ENCODE results near the gene KRT4.

KRT4 gene

DNA sequence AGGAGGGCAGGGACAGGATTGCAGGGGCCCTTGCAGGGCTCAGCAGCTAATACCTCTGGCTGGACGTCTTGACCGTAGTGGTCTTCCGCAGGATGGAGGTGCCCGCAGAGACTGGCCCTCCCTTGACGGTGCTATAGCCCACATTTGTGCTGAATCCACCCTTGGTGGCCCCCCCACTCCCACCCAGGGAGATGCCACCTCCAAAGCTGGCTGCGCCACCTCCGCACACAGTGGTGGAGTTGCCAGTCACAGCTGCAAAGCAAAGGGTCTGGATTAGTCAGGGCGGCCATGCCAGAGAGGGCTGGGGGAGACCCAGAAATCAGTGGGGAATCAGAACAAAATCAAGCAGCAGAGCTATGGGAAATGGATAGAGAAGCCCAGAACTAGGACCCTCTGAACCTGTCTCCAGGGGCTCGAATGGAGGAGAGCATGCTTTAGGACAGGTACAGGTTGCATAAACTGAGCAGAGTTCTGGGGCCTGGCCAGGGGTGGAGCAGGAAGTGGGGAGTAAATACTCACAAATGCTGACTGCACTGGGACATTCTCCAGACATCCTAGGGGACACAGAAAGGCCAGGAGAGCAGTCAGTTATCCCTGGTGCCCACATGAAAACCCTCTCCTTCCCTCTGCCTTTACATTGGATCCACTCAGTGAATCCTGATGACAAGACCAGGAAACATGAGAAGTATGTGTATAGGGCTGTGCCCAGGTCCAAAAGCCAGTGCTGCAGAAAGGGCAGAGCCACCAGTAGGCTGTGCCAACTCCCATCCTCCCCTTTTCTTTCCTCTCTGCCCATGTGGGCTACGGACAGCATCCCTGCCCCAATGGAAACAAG lies 8.1 kb upstream of the KRT4 start:
- no peak for DNase-seq (ENCODE audit: low spot score)

DNA sequence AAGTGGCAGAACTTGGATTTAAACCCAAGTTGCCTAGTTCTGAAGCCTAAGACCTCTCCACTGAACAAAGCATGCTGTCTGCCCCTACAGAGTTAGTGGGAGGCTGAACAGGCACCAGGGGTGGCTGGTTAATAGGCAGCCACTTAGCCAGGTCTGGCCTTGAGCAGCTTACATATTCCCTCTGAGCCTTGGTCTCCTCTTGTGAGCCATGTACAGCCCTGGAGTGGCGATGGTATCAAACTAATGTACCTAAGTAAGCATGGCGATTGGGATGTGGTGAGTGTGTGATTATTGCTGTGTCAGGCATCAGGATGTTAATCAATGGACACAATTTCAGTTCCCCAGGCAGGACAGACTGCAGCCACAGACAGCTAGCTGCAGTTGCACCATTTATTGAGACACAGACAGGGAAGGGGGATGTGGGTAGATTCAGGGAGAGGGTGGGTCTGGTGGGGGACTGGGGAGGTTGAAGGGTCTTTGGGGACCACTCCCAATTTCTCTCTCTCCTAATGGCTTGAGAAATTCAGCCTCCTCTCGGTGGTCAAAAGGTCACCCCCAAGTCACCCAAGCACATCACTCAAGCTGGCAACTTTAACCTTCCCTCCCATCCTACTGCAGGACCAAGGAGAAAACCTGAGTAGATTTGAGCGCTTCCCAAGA lies 7.3 kb upstream of the KRT4 start:
- DNase-seq (ENCODE audit: low spot score) = no peak

DNA sequence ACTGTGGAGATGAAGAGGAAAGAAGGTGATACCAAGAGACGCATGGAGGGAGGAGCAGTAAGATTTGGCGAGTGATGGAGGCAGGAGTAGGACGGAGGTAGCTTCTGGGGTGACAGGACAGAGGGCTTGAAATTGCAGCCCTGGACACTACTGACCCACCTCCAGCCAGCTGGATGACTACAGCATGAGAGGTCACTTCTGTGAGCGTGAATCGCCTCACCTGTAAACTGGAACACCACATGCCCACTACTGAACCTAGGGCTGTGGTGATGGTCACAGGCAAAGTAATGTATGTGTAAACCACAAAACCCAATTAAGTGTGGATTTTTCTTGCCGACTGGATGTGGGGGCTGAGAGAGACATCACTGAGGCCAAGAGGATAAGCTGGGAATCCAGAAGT lies 6.6 kb upstream of the KRT4 start:
- no peak for DNase-seq (ENCODE audit: low spot score)

GRCh38 chr12:52819731-52820510 lies 6.0 kb upstream of the KRT4 start:
- no peak for DNase-seq (ENCODE audit: low spot score)

DNA sequence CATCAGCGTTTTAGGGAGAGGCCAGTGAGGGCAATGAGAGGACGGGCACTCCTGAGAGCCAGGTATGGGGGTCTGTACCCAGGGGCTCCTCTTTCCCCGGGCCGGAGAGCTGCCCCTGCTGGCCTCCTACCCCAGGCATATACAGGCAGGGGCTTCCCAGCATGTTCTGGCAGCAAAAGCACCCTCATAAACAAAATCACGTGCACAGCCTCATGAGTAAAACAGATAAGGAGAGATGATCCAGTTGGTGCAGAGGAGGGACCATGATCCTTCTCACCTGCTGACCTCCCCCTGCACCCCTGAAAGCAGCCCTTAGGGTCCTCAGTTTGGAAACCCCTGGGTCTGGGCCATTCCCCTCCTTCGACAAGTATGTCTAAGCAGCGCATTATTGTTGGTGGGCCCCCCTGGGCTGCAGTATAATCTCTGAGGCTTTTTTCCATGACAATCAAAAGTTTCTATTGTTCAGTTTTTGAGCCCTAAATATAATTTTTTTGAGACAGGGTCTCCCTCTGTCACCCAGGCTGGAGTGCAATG lies 5.0 kb upstream of the KRT4 start:
- no peak for DNase-seq (ENCODE audit: low spot score)

- no peak for DNase-seq (ENCODE audit: low spot score)
These were observed 4.5 kb upstream of the KRT4 start for GRCh38 chr12:52818388-52818787.

DNA sequence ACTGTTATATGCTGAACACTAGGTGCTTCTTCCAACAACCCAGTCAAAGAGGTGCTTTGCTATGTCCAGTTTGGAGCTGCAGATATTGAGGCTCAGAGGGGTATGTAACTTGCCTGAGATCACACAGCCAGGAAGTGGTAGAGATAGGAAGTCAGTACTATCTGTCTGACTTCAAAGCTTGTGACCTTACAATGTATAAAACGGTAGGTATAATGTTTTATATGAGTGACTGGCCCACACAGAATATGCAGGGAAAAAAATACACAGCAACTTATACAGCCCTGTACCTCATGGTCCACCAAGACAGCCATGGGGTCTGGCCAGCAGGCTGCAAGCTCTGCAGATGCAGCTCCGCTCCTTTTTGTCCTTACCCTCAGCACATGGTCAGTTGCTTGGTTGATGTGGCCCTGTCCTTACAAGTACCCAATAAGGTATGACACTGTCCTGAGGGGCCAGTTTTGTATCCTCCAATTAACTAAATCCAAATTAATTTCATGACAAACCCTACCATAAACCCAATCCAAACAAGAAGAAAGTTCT lies 3.9 kb upstream of the KRT4 start:
- no peak for DNase-seq (ENCODE audit: low spot score)

DNA sequence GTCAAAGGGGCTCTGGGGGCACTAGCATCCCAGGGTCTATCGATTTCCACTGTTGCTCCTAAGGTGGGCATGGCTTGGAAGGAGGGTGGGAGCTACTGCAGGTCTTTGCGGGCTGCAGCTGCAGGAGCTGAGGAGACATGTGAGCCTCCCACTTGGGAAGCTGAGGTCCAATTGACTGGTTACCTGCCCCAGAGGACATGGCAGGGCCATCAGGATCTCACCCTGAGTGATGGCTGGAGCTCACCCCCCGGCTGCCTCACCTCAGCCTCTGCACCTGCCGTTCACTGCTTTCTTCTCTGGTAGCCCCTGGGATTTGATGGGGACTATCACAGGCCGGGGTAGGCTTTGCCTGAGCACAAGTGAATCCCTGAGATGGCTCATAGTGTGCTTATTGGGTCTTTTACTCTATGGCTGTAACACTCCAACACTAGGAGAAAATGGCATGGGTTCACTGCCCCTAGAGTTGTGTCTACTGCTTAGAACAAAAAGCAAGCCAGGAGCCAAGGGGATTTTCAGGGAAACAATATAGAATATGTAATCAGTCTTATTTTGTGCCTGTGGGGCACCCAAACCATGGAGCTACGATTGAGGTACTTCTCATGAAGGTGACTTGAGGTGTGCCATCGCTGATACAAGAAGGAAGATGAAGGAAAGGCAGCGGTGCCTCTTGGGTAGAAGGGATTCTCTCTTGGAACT lies 3.2 kb upstream of the KRT4 start:
- DNase-seq (ENCODE audit: low spot score) = no peak

- no peak for DNase-seq (ENCODE audit: low spot score)
These were observed 2.0 kb upstream of the KRT4 start for GRCh38 chr12:52815676-52816588.

GRCh38 chr12:52815161-52815560 lies 1.2 kb upstream of the KRT4 start:
- no peak for DNase-seq (ENCODE audit: low spot score)

GRCh38 chr12:52814710-52815155 lies 817 bp upstream of the KRT4 start:
- DNase-seq (ENCODE audit: low spot score) = no peak

DNA sequence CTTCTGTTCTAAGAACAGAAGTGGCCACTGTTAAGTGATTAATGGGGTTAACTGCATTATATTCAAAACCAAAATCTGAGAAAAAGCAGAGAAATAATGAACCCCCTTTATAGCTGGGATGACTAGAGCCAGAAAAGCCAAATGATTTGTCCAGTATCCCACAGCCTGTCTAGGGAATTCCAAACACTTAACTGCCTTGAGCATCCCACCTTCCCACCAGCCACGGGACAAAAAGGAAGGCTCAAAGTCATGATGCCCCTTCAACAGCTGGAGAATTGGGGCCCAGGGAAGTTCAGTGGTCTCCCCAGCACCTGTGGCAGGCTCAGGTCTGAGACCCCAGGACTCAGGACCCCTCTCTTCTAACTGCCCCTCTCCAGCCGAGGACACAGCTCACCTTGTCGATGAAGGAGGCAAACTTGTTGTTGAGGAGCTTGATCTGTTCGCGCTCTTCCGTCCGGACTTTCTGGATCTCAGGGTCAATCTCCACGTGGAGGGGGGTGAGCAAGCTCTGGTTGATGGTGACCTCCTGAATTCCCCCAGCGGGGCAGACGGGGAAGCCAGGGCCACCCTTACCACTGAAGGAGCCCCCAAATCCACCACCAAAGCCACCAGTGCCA lies 605 bp downstream of the KRT4 start:
- DNase-seq (ENCODE audit: low spot score) = no peak

GRCh38 chr12:52812749-52813148 lies 1.2 kb downstream of the KRT4 start:
- DNase-seq (ENCODE audit: low spot score) = no peak

DNA sequence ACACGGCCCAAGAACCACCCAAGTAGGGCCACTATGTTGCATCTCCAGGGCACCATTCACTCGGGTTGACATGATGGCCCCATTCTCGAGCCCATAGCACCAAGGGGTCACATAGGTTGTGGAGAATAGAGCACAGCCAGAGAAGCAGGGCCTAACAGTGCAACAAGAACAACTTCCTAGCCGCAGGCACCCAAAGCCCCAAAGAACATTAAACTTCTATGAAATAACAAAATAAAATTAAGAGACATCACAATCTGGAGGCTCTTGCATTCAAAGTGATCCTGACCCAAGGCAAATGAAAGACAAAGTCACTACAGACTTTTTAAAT lies 1.9 kb downstream of the KRT4 start:
- DNase-seq (ENCODE audit: low spot score) = no peak

DNA sequence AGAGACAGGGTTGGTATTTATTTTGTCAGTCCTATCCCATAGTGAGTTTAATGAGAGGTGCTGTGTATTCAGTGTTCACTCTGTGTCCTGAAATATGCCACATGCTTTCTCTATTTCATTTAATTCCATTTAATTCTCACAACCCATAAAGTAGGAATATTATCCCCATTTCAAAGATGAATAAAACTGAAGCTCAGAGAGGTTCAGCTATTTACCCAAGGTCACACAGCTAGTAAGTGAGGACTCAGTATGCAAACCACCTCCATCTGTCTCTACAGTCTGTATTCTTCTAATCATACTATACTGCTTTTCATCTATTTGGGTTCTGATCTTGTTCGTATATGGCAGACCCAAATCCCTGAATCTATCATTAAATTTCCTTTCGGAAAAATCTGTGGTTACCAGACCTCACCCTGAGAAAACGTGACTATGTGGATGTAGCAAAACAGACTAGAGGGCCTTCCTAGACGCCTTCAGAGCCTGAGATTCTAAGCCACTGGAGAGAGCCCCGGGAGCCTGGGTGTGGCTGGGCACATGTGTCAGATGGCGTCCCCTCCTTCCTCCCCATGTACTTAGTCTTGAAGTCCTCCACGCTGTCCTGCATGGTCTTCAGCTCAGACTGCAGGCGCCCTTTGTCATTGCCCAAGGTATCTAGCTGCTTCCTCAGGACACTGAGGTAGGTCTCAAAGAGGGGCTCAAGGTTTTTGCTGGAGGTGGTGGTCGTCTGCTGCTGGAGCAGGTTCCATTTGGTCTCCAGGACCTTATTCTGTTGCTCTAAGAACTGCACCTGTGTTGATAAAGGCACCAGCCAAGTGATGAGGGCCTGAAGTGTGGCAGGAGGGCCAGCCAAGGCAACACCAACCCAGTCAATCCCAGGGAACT lies 2.5 kb downstream of the KRT4 start:
- no peak for DNase-seq (ENCODE audit: low spot score)

DNA sequence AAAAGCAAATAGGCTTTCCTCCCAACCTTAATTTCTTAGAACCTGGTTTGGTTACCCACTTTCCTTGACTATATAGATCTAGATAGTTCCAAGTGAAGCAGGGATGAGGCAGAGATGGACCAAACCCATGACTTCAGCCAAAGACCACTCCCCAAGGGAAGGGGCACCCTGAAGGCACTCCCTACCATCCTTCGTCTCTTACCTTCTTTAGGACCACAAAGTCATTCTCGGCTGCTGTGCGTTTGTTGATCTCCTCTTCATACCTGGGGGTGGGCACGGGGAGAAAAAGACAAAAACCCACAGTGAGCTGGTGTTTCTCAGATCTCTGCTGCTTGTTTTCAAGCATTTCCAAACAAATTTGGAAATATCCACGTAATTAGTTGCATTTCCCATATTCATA lies 3.4 kb downstream of the KRT4 start:
- DNase-seq (ENCODE audit: low spot score) = no peak

DNA sequence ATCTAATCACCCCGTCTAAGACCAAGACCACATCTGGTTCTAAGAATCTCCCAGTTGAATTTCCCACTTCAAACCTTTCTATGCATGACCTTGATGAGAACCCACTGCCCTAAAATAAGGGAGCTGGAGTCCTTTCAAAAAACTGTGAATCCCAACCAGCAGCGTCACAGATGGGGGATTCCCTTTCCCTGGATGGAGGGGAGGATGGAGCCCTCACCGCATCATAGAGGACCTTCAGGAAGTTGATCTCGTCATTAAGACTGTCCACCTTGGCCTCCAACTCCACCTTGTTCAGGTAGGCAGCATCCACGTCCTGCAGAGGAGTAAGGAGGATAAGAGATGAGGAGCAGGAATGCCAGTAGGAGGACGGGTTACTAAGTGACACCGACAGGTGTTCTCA lies 4.8 kb downstream of the KRT4 start:
- no peak for DNase-seq (ENCODE audit: low spot score)

GRCh38 chr12:52808573-52809160 lies 5.2 kb downstream of the KRT4 start:
- no peak for DNase-seq (ENCODE audit: low spot score)
